ENCODE results near the gene SLCO4A1. TPM values are rescaled to one million over a fixed set of nuclear protein-coding genes. Genes with fewer than 3 reads are reported as not detected.

The SLCO4A1 gene, protein sequence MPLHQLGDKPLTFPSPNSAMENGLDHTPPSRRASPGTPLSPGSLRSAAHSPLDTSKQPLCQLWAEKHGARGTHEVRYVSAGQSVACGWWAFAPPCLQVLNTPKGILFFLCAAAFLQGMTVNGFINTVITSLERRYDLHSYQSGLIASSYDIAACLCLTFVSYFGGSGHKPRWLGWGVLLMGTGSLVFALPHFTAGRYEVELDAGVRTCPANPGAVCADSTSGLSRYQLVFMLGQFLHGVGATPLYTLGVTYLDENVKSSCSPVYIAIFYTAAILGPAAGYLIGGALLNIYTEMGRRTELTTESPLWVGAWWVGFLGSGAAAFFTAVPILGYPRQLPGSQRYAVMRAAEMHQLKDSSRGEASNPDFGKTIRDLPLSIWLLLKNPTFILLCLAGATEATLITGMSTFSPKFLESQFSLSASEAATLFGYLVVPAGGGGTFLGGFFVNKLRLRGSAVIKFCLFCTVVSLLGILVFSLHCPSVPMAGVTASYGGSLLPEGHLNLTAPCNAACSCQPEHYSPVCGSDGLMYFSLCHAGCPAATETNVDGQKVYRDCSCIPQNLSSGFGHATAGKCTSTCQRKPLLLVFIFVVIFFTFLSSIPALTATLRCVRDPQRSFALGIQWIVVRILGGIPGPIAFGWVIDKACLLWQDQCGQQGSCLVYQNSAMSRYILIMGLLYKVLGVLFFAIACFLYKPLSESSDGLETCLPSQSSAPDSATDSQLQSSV
- polyA plus RNA-seq (2012; ENCODE audit: insufficient read depth, insufficient read length, low read depth): 15.3 TPM

DNA sequence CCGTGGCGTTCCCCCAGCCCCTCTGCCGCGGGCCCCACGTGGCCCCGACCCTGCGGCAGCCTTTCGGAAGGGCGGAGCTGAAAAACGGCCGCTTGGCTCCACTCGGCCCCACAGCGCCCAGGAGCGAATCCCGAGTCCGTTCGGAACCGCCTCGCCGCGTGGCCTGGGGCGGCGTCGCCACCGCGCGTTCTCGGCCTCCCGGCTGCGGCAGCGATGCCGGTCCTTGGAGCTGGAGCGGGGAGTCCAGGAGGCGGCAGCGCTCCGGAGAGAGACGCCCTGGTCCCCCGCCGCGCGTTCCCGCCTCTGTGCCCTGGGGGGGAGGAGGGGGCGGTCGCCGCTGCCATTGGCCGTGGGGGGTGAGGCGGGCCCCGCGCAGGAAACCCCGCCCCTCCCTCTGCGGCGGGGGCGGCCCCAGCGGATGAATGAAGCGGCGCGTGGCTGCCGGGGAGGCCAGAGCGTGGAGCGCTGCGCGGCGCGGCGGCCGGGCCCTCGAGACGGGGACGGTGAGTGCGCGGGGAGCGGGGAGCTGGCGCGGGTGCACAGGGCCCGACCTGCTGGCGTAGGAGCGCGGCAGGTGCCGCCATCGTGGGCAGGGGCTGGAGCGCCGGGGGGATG is at the start of gene SLCO4A1:
TSS of gene SLCO4A1 (plus strand) at position 453 of the 615 bp plus-strand sequence. CDS start 13,952 bp downstream, outside the sequence.
- TF ChIP-seq, protein P1, sequence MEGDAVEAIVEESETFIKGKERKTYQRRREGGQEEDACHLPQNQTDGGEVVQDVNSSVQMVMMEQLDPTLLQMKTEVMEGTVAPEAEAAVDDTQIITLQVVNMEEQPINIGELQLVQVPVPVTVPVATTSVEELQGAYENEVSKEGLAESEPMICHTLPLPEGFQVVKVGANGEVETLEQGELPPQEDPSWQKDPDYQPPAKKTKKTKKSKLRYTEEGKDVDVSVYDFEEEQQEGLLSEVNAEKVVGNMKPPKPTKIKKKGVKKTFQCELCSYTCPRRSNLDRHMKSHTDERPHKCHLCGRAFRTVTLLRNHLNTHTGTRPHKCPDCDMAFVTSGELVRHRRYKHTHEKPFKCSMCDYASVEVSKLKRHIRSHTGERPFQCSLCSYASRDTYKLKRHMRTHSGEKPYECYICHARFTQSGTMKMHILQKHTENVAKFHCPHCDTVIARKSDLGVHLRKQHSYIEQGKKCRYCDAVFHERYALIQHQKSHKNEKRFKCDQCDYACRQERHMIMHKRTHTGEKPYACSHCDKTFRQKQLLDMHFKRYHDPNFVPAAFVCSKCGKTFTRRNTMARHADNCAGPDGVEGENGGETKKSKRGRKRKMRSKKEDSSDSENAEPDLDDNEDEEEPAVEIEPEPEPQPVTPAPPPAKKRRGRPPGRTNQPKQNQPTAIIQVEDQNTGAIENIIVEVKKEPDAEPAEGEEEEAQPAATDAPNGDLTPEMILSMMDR (IDR thresholded peaks at IDR 0.05; ENCODE audit: low read depth, low read length): no peak
- Histone ChIP-seq H3K9me3 (no peaks in the 10 kb centered on the region), H3K4me1 (peaks cover 6% of the 10 kb centered on the region), H3K36me3 (0 out of 2 replicates have a peak, but pooled peaks cover 3% of the 10 kb centered on the region), H3K27me3 (no peaks in the 10 kb centered on the region), H3K4me3 (ENCODE audit: low read depth, low read length) (peak within 1 kb of the TSS; percentile 83)
- peak; percentile 93 for DNase-seq

DNA sequence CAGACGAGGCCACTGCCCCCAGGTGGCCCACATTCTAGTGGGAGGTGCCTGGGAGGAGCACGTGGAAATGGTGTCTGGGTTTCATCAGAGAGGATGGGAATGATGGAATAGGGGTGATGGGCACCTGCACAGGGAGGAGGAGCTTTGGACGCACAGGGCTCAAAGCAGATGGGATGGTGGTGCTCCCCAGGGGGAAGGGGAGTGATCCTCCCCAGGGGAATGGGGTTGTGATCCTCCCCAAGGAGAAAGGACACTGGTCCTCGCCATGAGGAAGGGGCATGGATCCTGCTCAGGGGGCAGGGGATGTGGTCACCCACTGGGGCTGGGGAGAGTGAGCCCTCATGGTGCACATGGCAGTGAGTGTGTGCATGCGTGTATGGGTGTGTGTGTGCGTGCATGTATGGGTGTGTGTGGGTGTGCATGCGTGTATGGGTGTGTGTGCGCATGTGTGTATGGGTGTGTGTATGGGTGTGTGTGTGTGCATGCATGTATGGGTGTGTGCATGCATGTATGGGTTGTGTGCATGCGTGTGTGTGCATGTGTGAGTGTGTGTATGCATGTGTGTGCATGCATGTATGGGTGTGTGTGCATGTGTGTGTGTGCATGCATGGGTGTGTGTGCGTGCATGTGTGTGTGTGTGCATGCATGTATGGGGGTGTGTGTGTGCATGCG is 49.7 kb upstream of the SLCO4A1 start:
- Histone ChIP-seq H3K27me3 (peaks cover 30% of the 10 kb centered on the region), H3K36me3 (no peaks in the 10 kb centered on the region), H3K4me1 (no peaks in the 10 kb centered on the region), H3K4me3 (ENCODE audit: low read depth, low read length) (no peak overlapping the region), H3K9me3 (no peaks in the 10 kb centered on the region)
- TF ChIP-seq, protein P1 (IDR thresholded peaks at IDR 0.05; ENCODE audit: low read depth, low read length): no peak
- no peak for DNase-seq

DNA sequence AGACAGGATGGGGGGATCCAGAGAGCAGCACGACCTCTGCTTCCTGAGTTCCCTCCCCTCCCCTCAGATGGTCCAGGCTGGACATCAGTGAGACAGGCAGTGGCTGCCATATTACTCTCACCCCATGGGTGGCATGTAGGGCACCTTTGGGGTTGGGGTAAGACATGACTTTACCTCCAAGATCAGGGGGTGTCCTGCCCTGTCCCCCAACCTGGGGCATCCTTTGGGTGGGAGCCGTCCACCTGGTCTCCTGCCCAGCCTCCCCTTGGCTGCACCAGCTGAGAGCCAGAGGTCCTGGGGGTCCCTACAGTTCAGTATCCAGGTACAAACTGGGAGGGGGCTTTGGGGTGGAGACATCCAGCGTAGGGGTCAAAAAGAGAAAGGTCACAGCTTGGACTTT is 48.7 kb upstream of the SLCO4A1 start:
- peaks cover 34% of the 10 kb centered on the region for H3K27me3 ChIP-seq

DNA sequence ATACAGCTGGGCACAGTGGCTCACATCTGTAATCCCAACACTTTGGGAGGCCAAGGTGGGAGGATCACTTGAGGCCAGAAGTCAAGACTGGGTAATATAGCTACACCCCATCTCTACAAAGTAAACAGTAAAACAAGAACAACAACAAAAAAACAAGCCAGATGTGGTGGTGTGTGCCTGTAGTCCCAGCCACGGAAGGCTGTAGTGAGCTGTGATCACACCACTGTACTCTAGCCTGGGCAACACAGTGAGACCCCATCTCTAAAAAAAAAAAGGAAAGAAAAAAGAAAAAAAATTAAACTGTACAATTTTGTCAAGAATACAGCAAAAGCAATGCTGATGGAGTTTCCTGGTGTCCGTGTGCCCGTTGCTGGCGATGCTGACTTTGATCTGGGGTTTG is 47.2 kb upstream of the SLCO4A1 start:
- peaks cover 34% of the 10 kb centered on the region for H3K27me3 ChIP-seq
- H3K4me3 ChIP-seq (ENCODE audit: low read depth, low read length): no peak overlapping the region
- no peak for DNase-seq
- no peaks in the 10 kb centered on the region for H3K4me1 ChIP-seq
- no peaks in the 10 kb centered on the region for H3K9me3 ChIP-seq
- H3K36me3 ChIP-seq: no peaks in the 10 kb centered on the region
- TF ChIP-seq, protein P1 (IDR thresholded peaks at IDR 0.05; ENCODE audit: low read depth, low read length): no peak

More for the DNA sequence above, 48.7 kb upstream of the SLCO4A1 start:
- DNase-seq: no peak
- no peaks in the 10 kb centered on the region for H3K36me3 ChIP-seq
- H3K9me3 ChIP-seq: no peaks in the 10 kb centered on the region
- no peak overlapping the region for H3K4me3 ChIP-seq (ENCODE audit: low read depth, low read length)
- no peaks in the 10 kb centered on the region for H3K4me1 ChIP-seq
- TF ChIP-seq, protein P1 (IDR thresholded peaks at IDR 0.05; ENCODE audit: low read depth, low read length): no peak

DNA sequence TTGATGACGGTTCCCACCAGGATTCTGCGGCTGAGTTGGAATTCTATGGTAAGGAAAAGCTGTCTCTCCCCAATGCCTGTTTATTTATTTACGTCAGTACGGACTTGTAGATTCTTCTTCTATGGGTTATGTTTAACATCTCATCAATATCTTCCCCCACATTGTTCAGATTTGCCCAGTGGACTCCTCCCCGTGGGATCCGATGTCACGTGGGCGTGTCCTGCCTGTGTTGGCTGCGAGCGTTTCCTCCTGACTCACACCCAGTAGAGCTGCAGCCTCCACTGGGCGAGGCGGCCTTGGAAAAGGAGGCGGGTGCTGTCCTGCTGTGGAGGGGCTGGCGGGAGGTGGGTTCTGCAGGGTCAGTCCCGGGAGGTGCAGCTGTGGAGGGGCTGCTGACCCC is 46.8 kb upstream of the SLCO4A1 start:
- no peak overlapping the region for H3K4me3 ChIP-seq (ENCODE audit: low read depth, low read length)
- H3K27me3 ChIP-seq: peaks cover 34% of the 10 kb centered on the region
- DNase-seq: no peak
- H3K9me3 ChIP-seq: no peaks in the 10 kb centered on the region
- H3K4me1 ChIP-seq: no peaks in the 10 kb centered on the region
- no peaks in the 10 kb centered on the region for H3K36me3 ChIP-seq
- TF ChIP-seq, protein P1 (IDR thresholded peaks at IDR 0.05; ENCODE audit: low read depth, low read length): no peak
